ENCODE data around the gene CRY2. TPM values are rescaled to one million over a fixed set of nuclear protein-coding genes. Genes with fewer than 3 reads are reported as not detected.
"Not testable (repeated sequence)": the region's sequence is repeated elsewhere in the genome, so short reads cannot be mapped to it uniquely, and the experiment has no call there.

Gene CRY2
- total RNA-seq, 1 donor from 2014 or later: 8.5 TPM

DNA sequence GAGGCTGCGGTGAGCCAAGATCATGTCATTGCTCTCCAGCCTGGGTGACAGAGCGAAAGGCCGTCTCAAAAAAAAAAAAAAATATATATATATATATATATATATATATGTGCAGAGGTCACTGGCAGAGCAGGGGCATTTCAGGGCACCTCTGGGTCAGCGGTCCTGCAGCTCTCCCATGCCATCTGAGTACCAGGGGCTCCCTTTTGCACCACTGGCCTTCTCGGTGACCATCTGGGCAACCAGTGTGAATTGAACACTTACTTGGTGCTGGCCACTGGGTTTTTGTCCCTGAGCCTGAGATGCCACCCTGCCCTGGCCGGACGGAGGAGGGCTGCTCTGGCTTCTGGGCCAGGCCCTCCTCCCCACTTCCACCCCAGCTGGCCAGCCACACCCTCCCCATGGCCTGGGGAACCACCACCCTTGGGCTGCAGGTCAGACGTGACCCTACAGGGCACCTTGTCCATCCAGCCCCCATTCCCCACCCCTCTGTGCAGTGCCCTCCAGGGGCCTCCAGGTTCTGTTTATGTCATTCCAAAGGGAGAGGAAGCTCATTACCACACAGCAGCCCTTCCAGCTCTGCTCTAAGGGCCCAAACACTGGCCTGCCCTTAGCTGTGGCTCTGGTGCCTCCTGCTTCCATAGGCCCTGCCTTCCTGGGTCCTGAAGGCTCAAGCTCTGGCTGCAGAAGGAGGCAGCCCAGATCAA lies 48.4 kb downstream of the CRY2 start:
- H3K4me3 ChIP-seq (ENCODE audit: low read depth, low read length): no peak overlapping the region
- TF ChIP-seq, protein P1, sequence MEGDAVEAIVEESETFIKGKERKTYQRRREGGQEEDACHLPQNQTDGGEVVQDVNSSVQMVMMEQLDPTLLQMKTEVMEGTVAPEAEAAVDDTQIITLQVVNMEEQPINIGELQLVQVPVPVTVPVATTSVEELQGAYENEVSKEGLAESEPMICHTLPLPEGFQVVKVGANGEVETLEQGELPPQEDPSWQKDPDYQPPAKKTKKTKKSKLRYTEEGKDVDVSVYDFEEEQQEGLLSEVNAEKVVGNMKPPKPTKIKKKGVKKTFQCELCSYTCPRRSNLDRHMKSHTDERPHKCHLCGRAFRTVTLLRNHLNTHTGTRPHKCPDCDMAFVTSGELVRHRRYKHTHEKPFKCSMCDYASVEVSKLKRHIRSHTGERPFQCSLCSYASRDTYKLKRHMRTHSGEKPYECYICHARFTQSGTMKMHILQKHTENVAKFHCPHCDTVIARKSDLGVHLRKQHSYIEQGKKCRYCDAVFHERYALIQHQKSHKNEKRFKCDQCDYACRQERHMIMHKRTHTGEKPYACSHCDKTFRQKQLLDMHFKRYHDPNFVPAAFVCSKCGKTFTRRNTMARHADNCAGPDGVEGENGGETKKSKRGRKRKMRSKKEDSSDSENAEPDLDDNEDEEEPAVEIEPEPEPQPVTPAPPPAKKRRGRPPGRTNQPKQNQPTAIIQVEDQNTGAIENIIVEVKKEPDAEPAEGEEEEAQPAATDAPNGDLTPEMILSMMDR (IDR thresholded peaks at IDR 0.05; ENCODE audit: insufficient read depth, low read length, poor library complexity, severe bottlenecking): no peak
- H3K27me3 ChIP-seq (ENCODE audit: control insufficient read depth, insufficient read depth, low read length): peaks cover 35% of the 10 kb centered on the region
- DNase-seq (ENCODE audit: low read depth): no peak
- no peaks in the 10 kb centered on the region for H3K36me3 ChIP-seq (ENCODE audit: control insufficient read depth, insufficient read depth, low read length)

DNA sequence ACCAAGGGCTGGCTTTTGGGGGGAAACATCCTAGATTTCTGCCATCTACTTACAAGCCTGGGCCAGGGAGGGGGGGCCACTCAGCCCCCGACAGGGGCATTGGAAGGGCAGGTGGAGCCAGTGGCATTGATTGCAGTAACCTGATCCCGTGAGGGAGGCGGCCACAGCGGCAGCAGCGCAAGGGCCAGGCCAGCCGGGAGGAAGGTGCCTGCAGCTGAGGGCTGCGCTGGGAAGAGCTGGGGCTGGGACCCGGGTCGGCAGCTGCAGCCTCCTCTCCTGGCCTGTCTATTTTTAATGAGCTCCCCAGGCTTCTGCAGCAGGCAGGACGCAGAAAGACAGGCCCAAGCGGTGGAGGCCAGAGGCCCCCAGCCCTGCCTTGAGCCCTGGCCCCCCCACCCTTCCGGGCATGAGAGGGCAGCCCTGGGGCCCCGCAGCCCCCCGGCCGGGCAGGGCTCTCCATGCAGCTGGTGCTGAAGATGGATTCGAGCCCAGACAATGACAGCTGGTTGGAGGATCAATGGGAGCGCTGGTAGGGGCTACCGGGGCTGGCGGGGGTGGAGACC lies 49.2 kb downstream of the CRY2 start:
- DNase-seq (ENCODE audit: low read depth): no peak
- Histone ChIP-seq H3K4me3 (ENCODE audit: low read depth, low read length) (no peak overlapping the region), H3K27me3 (ENCODE audit: control insufficient read depth, insufficient read depth, low read length) (peaks cover 34% of the 10 kb centered on the region), H3K36me3 (ENCODE audit: control insufficient read depth, insufficient read depth, low read length) (no peaks in the 10 kb centered on the region)
- TF ChIP-seq, protein P1 (IDR thresholded peaks at IDR 0.05; ENCODE audit: insufficient read depth, low read length, poor library complexity, severe bottlenecking): no peak

DNA sequence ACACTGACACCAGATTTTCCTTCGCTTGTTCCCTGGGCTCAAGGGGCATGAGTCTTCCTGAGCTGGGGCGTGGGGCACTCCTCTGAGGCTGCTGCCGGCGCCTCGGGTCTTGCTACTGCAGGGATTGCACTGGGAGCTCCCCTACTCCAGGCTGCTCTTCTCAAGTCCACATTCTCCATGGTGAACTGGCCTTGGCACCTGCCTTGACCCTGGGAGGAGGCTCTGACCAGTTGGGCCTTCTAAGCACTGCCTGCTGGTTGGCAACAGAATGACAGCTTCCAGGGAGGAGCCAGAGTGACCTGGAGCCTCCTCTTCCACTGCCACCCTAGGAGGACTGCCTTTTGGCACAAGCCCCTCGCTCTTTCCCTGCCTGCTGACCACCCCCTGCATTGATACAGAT lies 50.3 kb downstream of the CRY2 start:
- H3K27me3 ChIP-seq (ENCODE audit: control insufficient read depth, insufficient read depth, low read length): peaks cover 34% of the 10 kb centered on the region
- DNase-seq (ENCODE audit: low read depth): no peak
- TF ChIP-seq, protein P1 (IDR thresholded peaks at IDR 0.05; ENCODE audit: insufficient read depth, low read length, poor library complexity, severe bottlenecking): no peak
- H3K4me3 ChIP-seq (ENCODE audit: low read depth, low read length): no peak overlapping the region
- no peaks in the 10 kb centered on the region for H3K36me3 ChIP-seq (ENCODE audit: control insufficient read depth, insufficient read depth, low read length)

DNA sequence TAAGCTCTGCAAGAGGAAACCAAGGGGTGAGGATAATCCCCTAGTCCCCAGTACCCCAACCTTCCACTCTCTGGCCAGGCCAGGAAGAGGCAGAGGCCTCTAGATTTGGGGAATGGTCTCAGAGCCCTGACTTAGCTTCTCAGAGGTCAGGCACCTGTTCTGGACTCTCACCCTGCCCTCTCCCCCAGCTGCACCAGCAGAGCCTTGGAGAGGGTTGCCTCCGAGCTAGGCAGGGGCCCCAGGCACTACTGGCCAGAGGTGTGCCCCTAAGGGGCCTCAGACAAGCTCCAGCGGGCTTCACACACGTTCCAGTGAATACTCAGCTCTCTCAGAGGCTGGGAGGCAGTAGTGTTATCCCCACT lies 51.8 kb downstream of the CRY2 start:
- DNase-seq (ENCODE audit: low read depth): no peak

DNA sequence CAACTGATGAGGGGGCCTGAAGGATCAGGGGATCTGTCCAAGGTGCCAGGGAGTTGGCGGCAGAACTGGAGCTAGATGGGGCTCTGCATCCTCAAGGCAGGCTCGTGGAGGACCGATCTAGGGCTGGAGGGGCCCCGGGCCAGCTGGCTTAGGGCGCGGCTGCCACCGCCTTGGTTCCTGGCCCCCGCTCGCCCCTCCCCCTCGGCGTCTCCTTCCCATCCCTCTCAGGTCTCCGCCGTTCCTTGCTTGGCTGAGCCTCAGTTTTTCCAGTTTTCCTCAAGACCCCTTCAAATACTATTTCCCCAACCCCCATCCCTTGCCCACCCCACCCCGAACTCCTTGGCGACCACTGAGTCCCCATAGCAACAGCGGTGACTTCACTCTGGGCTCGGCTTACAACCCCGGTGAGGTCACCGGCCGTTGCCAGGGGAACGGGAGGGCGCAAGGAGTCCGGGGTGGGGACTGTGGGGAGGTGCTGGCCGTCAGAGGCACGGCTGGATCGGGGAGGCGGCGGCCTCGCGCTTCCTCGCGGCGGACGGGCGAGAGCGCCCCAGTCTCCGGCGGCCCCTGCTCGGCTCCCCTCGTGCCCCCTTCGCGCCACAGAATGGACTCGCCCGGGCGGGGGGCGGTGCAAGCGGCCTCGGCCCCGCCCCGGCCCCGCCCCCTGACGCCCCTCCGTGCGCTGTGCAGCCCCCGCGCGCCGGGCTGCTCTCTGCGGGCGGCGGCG lies 52.3 kb downstream of the CRY2 start:
- peak overlapping the region; percentile 55 for H3K4me3 ChIP-seq (ENCODE audit: low read depth, low read length)
- TF ChIP-seq, protein P1 (IDR thresholded peaks at IDR 0.05; ENCODE audit: insufficient read depth, low read length, poor library complexity, severe bottlenecking): no peak
- peaks cover 29% of the 10 kb centered on the region for H3K27me3 ChIP-seq (ENCODE audit: control insufficient read depth, insufficient read depth, low read length)
- no peaks in the 10 kb centered on the region for H3K36me3 ChIP-seq (ENCODE audit: control insufficient read depth, insufficient read depth, low read length)
- peak; percentile 54 for DNase-seq (ENCODE audit: low read depth)

More for the DNA sequence above, 51.8 kb downstream of the CRY2 start:
- TF ChIP-seq, protein P1 (IDR thresholded peaks at IDR 0.05; ENCODE audit: insufficient read depth, low read length, poor library complexity, severe bottlenecking): no peak
- H3K4me3 ChIP-seq (ENCODE audit: low read depth, low read length): no peak overlapping the region
- H3K36me3 ChIP-seq (ENCODE audit: control insufficient read depth, insufficient read depth, low read length): no peaks in the 10 kb centered on the region
- H3K27me3 ChIP-seq (ENCODE audit: control insufficient read depth, insufficient read depth, low read length): peaks cover 29% of the 10 kb centered on the region

DNA sequence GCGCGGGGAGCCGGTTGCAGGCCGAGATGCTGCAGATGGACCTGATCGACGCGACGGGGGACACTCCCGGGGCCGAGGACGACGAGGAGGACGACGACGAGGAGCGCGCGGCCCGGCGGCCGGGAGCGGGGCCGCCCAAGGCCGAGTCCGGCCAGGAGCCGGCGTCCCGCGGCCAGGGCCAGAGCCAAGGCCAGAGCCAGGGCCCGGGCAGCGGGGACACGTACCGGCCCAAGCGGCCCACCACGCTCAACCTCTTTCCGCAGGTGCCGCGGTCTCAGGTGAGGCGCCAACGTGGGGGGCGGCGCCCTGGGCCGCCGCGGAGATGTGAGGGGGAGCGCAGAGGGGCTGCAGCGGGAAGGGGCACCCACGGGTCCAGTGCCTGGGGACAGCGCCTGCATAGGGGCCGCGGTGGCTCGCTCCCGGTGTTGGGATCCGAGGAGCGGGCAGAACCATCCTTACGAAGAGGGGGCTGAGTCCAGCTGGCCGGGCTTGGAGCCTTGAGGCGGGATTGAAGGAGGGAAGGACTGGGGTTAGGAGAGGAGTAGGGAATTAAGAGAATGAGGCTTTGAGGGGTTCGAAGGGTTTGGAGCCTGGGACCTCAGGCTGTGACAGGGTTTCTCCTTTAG lies 53.0 kb downstream of the CRY2 start:
- Histone ChIP-seq H3K4me3 (ENCODE audit: low read depth, low read length) (peak overlapping the region; percentile 55), H3K27me3 (ENCODE audit: control insufficient read depth, insufficient read depth, low read length) (peaks cover 29% of the 10 kb centered on the region)
- not testable (repeated sequence) for DNase-seq (ENCODE audit: low read depth); H3K36me3 ChIP-seq (ENCODE audit: control insufficient read depth, insufficient read depth, low read length)
